Epithelial cell of proximal tubule (primary cell): ENCODE data around the gene ADAP2. TPM values are rescaled to one million over a fixed set of nuclear protein-coding genes. Genes with fewer than 3 reads are reported as not detected.
"Not testable (repeated sequence)": the region's sequence is repeated elsewhere in the genome, so short reads cannot be mapped to it uniquely, and the experiment has no call there.

Source experiments
- DNase-seq: peaks from one replicate; pipeline ENCODE4 v3.0.0-alpha.2; 2011; ENCODE audit warnings: low read depth
- H3K4me3 ChIP-seq: 2 replicates; pipeline ENCODE4 v1.5.1; 2011; ENCODE audit warnings: low read depth, mild to moderate bottlenecking, low read length
- total RNA-seq: library from RNA; depleted of rRNA; stranded (reverse); fragments of >200 nt; gene quantifications from 2 replicates; pipeline ENCODE4 v1.2.3, GENCODE V29; 2015
- TF ChIP-seq, protein P1 (sequence below): conservative IDR thresholded peaks from 2 replicates; pipeline ENCODE4 v1.5.1; 2012; ENCODE audit warnings: low read depth, mild to moderate bottlenecking, low read length

Gene ADAP2
- total RNA-seq, 1 donor from 2014 or later: 5.1 TPM

DNA sequence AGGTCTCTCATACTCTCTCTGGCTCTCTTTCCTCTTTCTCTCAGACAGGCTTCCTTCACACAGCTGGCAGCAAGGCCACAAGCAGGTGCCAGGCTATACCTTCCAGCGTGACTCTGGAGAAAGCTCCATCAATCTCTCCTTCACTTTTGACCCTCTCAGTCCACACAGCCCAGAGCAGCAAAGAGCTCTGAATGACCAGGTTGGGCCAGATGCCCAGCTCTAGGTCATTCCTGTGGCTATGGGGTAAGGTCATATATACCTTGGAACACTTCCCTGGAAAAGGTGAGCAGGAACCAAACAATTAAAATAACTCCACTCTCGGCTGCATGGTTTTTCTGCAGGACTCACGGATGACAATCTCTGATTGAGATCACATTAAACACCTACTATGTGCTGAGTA is 8.8 kb downstream of the ADAP2 start:
- TF ChIP-seq, protein P1, sequence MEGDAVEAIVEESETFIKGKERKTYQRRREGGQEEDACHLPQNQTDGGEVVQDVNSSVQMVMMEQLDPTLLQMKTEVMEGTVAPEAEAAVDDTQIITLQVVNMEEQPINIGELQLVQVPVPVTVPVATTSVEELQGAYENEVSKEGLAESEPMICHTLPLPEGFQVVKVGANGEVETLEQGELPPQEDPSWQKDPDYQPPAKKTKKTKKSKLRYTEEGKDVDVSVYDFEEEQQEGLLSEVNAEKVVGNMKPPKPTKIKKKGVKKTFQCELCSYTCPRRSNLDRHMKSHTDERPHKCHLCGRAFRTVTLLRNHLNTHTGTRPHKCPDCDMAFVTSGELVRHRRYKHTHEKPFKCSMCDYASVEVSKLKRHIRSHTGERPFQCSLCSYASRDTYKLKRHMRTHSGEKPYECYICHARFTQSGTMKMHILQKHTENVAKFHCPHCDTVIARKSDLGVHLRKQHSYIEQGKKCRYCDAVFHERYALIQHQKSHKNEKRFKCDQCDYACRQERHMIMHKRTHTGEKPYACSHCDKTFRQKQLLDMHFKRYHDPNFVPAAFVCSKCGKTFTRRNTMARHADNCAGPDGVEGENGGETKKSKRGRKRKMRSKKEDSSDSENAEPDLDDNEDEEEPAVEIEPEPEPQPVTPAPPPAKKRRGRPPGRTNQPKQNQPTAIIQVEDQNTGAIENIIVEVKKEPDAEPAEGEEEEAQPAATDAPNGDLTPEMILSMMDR: no peak
- no peak for DNase-seq
- H3K4me3 ChIP-seq: no peak overlapping the region

DNA sequence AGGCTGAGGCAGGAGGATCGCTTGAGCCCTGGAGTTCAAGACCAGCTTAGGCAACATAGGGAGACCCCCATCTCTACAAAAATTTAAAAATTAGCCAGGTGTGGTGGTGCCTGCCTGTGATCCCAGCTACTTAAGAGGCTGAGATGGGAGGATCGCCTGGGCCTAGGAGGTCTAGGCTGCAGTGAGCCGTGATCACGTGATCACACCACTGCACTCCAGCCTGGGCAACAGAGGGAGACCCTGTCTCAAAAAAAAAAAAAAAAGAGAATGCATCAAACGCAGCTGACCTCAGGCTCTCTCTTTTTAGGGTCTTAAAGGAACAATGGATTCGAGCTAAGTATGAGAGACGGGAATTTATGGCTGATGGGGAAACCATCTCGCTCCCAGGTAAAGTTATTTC is 9.8 kb downstream of the ADAP2 start:
- not testable (repeated sequence) for H3K4me3 ChIP-seq

DNA sequence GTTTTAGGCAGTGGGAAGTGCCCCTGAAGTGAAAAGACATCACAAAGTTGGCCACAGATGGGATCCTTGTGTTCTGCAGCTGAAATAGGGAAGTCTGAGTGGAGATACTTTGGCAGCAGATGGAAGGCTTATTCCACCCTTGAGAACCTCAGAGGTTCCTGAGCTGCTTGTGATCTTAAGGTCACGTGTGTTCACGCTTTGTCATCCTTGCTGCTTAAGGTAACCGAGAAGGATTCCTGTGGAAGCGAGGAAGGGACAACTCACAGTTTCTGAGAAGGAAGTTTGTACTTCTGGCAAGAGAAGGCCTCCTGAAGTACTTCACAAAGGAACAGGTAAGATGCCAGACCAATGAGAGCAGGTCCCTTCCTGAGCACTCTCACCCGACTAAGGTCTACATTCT is 12.2 kb downstream of the ADAP2 start:
- no peak for DNase-seq
- TF ChIP-seq, protein P1: no peak
- no peak overlapping the region for H3K4me3 ChIP-seq

More for the DNA sequence above, 9.8 kb downstream of the ADAP2 start:
- not testable (repeated sequence) for DNase-seq

DNA sequence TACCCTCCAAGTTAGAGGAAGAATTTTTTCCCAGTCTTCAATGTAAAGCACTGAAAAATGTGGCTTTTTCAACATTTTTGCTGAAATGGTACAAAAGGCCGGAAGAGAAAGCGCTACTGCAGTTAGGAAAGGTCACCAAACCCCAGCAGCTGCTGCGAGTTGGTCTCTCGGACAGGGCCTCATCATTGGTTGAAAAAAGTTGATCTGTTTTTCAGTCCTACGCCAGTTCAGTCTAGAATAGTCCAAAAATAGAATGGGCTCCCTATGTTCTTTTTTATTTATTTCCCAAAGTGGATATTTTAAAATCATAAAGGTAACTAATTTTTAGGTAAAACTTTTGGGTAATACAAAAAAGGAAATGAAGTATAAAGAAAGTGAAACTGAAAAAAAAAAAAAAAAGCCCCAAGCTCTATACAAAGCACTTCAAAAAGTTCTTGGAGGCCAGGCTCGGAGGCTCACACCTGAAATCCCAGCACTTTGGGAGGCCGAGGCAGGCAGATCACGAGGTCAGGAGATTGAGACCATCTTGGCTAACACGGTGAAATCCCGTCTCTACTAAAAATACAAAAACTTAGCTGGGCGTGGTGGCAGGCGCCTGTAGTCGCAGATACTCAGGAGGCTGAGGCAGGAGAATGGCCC is 17.4 kb downstream of the ADAP2 start:
- TF ChIP-seq, protein P1: no peak
- no peak for DNase-seq
- H3K4me3 ChIP-seq: no peak overlapping the region

DNA sequence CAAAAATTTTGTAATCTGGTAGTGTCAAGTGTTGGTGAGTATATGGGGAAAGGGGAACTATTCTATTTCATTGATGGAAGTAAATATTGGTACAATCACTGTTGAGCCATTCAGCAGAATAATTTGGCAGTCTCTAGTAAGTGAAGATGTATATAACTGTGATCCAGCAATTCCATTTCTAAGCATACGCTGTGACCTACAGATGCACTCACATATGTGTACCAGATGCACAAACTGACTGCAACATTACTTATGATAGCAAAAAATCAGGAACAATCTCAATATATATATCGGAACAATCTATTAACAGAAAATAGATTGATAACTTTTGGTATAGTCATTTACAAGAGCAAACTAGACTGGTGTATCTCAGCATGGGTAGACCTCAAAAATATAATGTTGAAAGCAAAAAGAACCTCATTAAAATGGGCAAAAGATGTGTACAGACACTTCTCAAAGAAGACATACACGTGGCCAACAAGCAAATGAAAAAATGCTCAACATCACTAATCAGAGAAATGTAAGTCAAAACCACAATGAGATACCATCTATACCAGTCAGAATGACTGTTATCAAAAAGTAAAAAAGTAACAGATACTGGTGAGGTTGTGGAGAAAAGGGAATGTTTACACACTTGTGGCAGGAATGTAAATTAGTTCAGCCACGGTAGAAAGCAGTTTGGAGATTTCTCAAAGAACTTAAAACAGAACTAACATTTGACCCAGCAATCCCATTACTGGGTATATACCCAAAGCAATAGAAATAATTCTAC is 20.7 kb downstream of the ADAP2 start:
- no peak for DNase-seq
- TF ChIP-seq, protein P1: no peak

DNA sequence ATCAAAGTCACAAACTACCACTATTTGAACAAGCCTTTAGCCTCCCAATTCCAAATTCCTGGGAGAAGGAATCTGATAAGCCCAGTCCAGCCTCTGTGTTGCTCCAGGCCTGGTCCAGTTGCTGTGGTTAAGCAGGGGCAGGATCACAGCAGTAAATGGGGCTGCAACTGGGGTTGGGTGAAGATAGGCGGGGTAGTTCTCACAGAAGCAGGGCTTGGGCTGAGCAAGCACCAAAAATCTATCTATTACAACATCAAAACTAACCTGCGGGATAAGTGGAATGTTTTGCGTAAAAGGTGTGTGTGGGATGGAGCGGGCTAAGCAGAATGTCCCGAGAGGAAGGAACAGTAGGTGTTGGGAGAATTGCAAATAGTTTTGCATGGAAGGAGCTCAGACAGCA is 26.1 kb downstream of the ADAP2 start:
- no peak overlapping the region for H3K4me3 ChIP-seq
- TF ChIP-seq, protein P1: no peak
- DNase-seq: no peak

More for the DNA sequence above, 20.7 kb downstream of the ADAP2 start:
- no peak overlapping the region for H3K4me3 ChIP-seq

DNA sequence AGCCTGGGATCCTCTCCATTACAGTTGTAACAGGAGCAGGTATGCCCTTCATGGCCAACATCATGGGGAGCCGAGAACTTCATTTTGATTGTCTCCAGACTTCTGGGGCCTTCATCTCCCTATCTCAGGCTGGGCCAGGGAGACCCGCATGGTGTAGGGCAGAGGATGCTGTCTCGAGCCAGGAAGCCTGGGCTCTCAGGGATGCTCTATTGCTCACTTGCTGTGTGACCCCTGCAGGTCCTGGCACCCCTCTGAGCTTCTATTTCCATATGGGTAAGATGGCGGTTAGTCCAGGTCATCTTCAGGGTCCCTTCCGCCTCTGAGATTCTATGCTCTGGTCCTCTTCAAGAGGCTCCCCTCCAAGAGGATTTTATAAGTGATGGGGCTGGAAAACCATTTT is 28.4 kb downstream of the ADAP2 start:
- no peak overlapping the region for H3K4me3 ChIP-seq
- DNase-seq: no peak
- TF ChIP-seq, protein P1: no peak
